ENCODE measurements around the gene CCDC61.

GRCh38 chr19:45947926-45948325, 47.3 kb upstream of the CCDC61 start:
- TF ChIP-seq CTCF (IDR thresholded peaks at IDR 0.05; ENCODE audit: borderline replicate concordance, extremely low read depth, low read length, poor library complexity, severe bottlenecking) (no peak), EZH2 (IDR thresholded peaks at IDR 0.05; ENCODE audit: borderline replicate concordance, low read depth, low read length, severe bottlenecking) (no peak)
